Globus pallidus (tissue), 1 donor: Measurements from ENCODE around the gene METTL8.
"Not testable (repeated sequence)": the region's sequence is repeated elsewhere in the genome, so short reads cannot be mapped to it uniquely, and the experiment has no call there.

Source experiments
- DNase-seq: peaks from one replicate; pipeline ENCODE4 v3.0.0-alpha.2; 2015; ENCODE audit warnings: low spot score

METTL8 gene

DNA sequence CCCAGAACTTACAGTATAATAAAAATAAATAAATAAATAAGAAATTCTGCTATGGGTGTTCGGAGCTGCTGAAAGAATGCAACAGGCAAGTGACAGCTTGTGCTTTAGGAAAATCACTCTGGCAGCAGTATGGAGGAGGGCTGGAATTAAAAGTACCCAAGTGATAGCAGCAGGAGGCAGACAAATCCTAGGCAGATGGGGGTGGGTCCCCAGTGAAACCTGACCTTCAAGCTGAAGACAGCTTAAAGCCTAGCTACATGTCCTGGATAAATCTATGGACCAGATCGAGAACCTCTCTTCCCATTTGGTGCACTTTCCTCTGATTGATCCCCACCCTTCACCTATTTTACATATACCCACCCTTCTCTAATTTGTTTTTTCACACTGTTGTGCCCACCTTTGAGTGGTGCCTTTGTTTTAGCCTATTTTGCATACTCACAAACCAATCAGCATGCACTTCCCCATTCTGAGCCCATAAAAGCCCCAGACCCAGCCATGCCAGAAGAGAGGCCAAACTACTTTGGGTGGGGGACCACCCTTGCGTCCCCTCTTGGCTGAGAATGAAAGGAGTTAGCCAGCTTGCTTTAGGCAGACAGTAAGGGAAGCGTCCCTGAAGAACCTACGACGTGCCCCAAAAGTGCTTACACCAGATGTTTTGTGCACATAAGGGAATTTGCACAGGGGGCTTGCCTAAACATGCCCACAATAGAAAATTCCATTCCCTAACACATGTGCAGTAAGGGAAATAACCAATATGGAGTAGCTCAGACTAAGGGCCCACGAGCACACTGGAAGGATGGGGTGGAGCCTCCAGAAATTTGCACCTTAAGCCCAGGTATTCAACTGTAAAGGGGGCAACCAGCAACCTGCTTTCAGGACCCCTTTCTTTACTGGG, 3.0 kb downstream of the METTL8 start:
- DNase-seq: no peak

DNA sequence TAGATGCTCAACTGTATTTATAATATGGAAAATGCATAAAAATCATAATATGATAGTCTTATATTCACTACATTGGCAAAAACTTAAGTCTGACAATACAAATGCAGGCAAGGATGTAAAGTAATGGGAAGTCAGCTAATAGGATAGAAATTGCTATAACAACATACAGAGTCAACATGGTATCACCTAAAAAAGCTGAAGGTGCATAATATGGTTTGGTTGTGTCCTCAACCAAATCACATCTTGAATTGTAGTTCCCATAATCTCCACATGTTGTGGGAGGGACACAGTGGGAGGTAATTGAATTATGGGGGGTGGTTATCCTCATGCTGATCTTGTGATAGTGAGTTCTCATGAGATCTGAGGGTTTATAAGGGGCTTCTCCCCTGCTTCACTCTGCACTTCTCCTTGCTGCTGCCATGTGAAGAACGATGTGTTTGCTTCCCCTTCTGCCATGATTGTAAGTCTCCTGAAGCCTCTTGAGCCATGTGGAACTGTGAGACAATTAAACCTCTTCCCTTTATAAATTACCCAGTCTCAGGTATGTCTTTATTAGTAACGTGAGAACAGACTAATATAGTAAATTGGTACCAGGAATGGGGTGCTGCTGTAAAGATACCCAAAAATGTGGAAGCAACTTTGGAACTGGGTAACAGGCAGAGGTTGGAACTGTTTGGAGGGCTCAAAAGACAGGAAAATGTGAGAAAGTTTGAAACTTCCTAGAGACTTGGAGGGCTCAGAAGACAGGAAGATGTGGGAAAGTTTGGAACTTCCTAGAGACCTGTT, 10.9 kb downstream of the METTL8 start:
- not testable (repeated sequence) for DNase-seq

DNA sequence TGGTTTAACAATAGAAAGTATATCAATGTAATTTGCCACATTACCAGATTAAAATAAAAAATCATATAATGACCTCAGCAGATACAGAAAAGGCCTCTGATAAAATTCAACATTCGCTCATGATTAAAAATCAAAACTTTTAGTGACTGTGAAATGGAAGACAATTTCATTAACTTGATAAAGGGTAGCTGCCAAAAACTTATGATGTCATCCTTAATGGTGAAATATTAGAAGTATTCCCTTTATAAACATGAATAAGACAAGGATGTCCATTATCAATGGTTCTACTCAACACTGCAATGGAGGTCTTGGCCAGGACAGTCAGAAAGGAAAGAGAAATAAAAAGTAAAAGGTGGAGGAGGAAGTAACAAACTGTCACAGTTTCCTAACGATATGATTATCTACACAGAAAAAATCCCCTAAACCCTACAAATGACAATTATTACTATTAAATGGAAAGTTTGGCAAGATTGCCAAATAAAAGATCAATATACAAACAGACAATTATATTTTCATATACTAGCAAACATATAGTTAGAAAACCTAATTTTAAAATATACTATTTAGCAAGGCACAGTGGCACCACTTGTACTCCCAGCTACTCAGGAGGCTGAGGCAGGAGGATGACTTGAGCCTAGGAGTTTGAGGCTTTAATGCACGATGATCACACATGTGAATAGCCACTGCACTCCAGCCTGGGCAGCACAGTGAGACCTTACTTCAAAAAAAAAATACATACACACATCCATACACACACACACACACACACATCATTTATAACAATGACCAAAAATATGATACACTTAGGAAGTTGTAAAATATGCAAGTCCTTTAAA, 12.8 kb downstream of the METTL8 start:
- DNase-seq: no peak

DNA sequence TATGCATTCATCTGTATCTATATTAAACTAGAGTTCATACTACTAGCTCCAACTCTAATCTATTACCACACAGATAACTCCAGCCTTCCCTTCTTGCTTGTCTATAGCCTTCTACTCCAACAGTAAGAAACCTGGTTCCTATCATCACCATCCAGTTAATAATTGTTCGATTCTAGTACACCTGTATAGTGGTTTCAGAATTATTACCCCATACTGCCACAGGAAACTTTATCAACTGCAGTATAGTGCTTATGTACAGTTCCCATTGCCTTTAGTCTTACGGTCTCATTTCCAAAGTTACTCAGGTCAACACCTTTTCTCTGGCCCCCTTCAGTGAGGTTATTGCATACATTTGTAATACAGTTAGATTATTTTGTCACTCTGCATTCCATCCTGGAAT, 14.5 kb downstream of the METTL8 start:
- no peak for DNase-seq

DNA sequence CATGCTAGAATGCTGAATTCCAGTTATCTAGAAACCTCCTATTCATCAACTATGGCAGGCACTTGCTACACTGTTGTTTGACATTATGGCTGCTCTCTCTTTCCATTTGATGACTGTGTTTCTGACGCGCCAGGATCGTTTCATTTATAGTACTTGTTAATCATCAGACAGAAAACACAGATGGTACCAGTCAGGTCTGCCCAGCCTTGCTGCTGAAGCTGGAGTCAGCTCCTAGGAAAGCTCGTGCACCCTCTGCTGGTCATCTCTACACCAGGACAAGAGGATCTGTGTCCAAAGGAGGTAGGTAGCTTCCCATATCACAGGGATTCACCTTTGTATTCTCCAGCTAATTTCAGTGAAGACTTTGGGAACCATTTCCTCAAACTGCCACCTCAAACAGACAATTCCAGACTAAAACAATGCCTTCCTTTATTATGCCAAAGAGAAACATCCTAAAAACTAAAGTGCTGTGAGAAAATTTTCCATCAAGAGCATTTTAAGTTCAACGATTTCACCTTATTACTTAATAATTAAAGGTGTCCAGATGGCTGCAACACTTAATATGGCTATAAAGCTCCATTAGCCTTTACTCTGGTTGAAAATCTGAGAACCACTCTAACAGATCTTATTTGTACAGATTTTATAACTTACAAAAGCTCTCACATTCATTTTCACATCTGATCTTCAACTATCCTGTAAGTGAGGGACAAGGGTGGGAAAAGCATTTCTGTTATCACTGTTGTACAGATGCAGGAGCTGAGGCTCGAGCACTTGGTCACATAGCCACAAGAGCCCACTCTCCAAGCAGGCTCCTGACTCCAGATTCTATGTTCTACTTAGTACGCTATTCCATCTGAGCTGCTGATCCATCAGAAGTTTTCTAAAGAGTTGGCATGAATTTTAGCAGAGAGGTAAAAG, 17.5 kb downstream of the METTL8 start:
- peak; percentile 85 for DNase-seq

DNA sequence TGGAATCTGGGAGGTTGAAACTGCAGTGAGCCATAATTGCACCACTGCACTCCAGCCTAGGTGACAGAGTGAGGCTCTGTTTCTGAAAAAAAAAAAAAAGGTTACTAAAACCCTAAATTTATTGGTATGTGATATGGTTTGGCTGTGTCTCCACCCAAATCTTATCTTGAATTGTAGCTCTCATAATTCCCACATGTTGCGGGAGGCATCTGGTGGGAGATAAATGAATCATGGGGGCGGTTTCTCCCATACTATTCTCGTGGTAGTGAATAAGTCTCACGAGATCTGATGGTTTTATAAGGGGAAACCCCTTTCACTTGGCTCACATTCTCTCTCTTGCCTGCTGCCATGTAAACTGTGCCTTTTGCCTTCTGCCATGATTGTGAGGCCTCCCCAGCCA, 19.1 kb downstream of the METTL8 start:
- DNase-seq: not testable (repeated sequence)

DNA sequence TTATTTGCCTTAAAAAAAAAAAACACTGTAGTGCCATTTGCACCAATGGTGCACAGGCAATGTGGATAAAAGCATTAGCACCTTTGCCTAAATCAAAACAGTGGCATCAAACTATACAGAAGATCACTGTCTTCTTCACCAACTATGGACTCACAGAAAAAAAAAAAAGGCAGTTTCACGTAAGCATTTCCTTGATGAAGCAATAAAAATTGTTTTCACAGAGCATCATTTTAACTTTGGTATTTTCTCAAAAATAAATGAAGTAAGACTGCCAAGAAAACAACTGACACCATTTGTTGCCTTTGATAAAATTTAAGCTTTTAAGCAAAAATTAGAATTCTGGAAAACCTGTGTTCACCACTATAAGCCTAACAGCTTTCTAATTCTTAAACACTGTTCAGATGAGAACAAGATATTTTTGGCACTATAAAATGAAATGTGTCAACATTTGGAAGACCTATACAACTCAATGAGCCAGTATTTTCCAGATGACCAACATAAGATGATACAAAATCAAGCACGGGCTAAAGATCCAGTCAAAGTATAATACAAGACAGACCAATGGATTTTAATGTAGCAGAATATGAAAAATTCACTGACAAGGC, 21.1 kb downstream of the METTL8 start:
- no peak for DNase-seq

DNA sequence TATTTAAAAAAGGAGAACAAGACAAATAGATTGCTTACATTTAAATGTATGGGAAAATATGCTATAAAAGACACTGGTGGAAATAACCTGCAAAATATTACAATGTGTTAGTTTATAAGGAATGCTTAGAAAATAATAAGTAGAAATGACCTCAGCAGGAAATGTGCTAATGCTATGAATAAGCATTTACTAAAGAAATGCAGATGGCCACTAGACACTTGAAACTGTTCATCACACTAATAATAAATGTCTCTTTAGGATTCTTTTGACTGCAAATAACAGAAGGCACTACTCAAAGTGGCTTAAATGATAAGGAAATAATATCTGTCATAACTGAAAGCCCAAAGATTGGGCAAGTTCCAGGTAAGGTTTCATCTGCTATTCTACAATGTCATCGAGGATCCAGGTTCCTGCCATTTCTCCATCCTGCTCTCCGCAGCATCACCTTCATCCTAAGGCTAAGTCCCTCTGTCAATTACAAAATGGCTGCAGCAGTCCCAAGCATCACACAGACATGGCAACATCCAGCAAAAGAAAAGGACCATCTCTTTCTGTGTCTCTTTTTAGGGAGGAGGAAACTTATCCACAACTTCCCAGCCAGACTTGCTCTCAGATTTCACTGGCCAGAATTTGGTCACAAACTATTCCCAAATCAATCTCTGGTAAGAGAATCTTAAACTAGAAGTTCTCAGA, 21.9 kb downstream of the METTL8 start:
- no peak for DNase-seq

DNA sequence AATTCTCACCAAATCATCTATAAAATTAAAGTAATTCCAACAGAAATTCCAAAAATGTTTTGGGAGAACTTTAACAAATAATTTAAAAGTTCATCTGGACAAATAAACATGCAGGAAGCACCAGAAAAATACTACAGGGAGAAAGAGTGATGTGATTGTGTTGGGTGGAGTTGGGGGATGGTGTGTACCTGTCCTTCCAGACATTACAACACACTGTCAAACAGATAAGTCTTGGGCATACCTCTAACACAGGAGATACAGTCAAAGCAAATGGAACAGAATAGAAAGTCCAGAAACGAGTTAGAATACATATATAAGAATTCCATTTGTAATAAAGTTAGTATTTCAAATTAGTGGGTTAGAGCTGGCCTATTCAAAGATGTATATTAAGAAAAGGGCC, 22.6 kb downstream of the METTL8 start:
- DNase-seq: no peak

DNA sequence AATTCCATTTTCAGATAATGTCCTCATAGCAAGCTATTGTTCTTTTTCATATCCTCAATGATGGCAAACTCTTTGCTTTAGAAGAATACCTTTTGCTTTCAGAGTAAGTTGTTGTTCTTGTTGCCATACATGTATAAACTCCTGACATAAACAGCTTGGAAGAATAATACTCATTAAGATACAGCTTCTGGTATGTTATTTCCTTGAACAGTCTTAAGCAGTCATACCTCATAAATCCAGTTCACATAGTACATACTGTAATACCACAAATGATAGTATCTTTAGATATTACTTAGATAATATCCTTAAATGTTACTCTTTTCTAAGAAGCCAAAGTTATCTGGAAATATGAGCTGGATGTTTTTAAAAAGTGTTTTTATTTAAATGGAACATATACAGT, 23.2 kb downstream of the METTL8 start:
- no peak for DNase-seq

DNA sequence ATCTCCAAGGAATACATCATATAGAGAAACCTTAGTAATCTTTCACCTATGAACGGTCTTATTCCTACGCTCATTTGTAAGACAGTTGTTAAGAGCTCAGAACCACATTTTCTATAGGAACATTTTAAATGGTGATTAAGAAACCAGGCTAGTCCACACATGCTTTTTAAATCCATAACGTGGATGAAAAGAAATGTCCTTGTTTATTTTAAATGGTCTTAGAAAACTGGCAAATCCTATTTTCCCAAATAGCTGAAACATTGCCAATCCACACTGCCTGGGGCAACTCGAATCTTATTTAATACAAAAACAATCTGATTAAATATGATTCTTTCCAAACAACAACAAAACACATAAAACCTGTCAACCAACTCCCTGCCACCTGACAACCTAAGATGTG, 23.7 kb downstream of the METTL8 start:
- DNase-seq: no peak

DNA sequence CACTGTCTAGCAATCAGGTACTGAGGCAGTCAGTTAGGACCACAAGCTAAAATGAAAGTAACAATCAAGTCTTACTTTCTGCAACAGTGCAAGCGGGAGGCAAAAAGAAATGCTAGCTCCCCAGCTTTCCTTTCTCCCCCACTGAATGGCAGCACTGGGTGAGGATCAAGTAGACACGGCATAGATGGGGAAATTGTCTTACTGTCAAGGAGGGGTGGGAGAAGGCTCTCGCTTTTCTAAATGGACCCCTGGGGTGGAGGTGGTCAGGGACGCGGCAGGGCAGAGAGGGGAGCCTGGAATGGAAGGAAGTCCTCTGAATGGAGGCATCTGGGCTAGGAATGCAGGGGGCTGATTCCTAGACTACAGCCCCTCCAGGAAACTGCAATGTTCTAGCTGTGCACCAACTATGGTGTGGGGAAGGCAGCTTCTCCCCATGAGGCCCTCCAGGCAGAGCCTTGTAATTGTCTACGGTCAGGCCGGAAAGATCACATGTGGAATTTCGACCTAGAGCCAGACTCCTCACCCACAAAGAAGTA, 24.3 kb downstream of the METTL8 start:
- DNase-seq: no peak

DNA sequence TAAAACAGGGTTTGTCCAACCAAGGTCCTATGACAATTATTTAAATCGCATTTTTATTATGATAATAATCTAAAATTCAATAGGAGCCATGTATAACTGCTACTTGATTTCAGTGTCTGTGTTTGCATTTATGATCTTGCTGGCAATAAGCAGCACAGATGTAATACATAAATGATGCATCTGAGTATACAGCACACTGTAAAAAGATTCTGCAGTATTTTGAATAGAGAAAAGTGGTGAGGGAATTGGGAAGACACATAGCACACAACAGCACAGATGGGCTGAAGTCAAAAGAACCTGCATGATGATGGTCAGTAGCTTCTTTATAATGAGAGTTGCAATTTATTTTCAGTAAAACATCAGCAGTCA, 26.1 kb downstream of the METTL8 start:
- no peak for DNase-seq

DNA sequence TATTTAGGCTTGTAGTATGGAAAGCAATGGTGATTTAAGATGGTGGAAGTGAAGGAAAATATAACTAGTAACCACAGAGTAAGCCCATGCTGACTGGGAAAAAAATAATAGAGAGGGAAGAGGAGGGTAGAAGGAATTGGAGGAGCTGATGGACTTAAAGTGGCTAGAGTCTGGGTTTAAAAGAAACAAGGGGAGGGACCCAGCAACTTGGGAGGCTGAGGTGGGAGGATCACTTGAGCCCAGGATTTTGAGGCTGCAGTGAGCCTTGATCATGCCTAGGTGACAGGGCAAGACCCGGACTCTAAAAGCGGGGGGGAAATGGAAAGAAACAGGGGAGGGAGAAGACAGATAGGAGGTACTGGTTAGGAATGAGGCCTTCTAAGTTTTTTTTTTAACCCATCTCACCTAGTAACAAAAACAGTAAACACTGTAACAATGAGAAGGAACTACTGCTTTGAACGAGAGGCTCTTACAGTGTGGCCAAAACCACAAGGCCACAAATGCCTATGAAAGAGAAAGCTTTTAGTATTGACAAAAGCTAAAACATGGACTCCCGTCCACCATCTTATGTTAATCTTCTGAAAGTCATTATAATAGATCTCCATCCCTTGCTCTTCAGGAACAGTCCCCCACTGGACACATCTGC, 26.6 kb downstream of the METTL8 start:
- DNase-seq: no peak

DNA sequence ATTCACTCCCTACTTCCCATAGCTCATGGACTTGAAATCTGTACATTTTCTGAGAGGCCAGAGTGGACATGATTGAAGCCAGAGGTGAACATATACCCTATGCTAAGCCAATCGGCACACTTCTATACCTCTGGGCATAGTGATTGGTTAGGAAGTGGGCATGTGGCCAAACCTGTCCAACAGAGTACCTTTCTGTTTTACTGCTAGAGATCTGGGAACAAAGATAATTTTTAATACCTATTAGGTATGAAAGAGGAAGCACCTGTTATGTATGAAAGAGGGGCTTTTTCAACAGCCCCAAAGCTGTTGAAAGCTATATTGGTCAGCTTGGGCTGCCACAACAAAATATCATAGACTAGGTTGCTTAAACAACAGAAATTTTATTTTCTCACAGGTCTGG, 27.7 kb downstream of the METTL8 start:
- no peak for DNase-seq

DNA sequence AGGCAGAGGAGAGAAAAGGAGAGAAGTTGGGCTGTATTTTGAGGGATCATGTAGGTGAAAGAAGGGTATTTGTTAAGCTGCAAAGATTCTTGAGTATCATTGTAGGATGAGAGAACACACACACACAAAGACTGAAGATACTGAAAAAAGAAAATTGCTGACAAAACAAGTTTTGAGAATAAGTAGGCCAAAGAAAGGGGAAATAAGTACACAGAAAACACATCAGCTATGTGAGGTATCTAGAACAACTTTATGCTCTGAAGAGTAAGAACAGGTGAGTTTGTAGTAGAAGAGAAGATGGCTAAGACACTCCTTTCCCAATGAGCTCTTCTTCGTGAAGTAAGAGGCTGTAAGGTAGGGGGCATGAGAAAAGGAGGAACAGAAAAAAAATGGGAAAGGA, 28.2 kb downstream of the METTL8 start:
- DNase-seq: no peak

DNA sequence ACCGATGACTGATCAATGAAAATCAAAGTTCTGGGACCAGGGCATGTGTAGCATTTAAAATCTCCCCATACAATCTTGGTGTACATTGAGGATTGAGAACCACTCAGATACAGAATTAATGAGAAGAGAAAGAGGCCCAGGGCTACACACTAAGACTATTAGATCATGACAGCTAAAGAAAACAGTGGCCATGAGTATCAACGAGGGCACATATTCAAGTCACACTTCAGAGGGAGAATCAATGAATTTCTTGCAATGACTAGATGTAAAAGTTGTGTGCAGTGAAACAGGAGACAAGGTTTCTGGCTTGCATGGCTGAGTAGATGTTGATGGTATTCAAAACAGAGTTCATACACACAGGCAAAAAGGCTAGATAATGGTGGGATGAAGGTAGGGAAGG, 29.1 kb downstream of the METTL8 start:
- DNase-seq: no peak

DNA sequence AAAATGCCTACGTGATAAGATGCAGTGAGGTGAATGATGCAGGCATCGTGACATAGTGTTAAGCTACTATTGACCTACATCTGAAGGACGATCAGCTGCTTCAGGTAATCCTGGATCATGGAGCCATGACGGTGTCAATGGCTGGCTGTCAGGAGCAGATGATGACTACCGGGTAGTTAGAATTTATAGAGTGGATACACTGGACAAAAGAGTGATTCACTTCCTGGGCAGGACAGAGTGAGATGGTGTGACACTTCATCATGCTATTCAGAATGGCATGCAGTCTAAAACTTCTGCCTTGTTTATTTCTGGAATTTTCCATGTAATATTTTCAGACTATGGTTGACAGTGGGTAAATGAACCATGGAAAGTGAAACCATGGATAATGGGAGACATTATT, 29.5 kb downstream of the METTL8 start:
- no peak for DNase-seq

DNA sequence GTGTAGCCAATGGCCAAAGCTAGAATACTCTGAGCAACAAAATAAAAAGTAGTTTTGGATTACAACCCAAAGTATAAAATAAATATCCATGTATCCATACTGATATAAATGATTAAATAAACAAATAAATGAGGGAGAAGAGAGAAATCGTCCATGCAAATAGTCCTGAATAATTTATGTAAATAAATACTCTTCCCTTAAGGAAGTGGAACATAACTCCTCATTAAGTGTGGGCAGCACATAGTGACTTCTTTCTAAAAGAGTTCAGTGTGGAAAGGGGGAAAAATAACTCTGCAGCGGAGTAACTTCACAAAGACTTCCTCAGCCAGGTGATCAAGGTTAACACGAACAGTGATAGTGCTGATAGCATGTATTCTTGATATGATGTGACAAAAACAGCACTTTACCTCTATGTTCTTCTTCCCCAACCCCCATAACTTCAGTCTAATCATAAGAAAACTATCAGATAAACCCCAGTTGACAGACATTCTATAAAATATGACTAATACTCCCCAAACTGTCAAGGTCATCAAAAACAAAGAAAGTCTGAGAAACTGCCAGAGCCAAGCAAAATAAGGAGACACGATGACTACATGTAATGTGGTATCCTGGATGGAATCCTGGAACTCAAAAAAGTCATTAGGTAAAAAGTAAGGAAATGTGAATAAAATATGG, 30.7 kb downstream of the METTL8 start:
- no peak for DNase-seq
